Measurements from ENCODE around the gene WASF2. TPM values are rescaled to one million over a fixed set of nuclear protein-coding genes. Genes with fewer than 3 reads are reported as not detected.
A peak's percentile ranks its signal among the peaks of the same experiment; 100 is the strongest.

The WASF2 gene
- total and polyA plus RNA-seq, 2 of the 13 experiments (the other 11 are each of a cell fraction or from before 2014, with no cell fraction given) = 10.4 to 27.7 TPM

DNA sequence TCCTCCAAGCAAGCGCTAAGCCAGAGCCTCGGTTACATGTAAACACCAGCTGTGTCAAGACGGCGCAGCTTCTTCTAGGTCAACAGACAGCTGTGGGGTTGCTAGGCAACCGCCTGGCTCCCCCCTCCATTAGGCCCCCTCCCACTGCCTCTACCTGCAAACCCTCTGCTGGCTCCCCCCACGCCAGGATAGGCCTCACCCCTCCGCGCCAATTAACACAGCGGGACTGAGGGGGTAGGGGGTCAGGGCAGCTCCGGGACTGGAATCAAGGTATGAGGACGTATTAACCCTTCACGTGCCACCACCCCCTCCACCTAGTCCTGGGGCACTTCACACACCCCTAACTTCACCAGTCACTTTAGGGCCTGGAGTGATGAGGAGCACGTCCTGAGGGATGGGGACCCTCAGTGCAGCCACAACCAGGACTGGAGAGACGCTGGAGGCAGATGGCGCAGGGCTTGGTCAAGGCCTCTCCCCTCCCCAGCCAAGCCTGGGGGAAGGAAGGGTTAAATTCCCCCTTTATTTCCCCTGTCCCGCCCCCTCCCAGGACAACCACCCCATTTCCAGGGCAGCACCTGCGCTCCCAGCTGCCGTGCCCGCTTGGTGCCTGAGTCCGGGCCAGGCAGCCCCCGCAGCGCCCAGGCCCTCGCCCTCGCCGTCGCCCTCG, 37.4 kb upstream of the WASF2 start (continued):
- TF ChIP-seq ZBTB3 (CRISPR knock-in tag; IDR thresholded peaks at IDR 0.05; ENCODE audit: borderline replicate concordance, low read depth) (0 out of 2 replicates have a peak, but pooled peaks have one; percentile 26), CBX5 (CRISPR knock-in tag; IDR thresholded peaks at IDR 0.05; ENCODE audit: borderline replicate concordance) (no peak), ZFP90 (CRISPR knock-in tag; IDR thresholded peaks at IDR 0.05; ENCODE audit: borderline replicate concordance) (no peak), SP5 (CRISPR knock-in tag; IDR thresholded peaks at IDR 0.05; ENCODE audit: borderline replicate concordance, low read depth) (no peak), CCDC6 (CRISPR knock-in tag; IDR thresholded peaks at IDR 0.05) (no peak), ZNF282 (IDR thresholded peaks at IDR 0.05; ENCODE audit: partially characterized antibody) (no peak), ZNF256 (CRISPR knock-in tag; conservative IDR thresholded peaks at IDR 0.05) (no peak), MBD4 (IDR thresholded peaks at IDR 0.05; ENCODE audit: borderline replicate concordance, low read length) (no peak), EEA1 (CRISPR knock-in tag; IDR thresholded peaks at IDR 0.05; ENCODE audit: borderline replicate concordance) (no peak), HNF4A (CRISPR knock-in tag; IDR thresholded peaks at IDR 0.05) (no peak), ZNF678 (CRISPR knock-in tag; IDR thresholded peaks at IDR 0.05) (no peak), WIZ (CRISPR knock-in tag; IDR thresholded peaks at IDR 0.05) (no peak), GATA4 (IDR thresholded peaks at IDR 0.05; ENCODE audit: borderline replicate concordance, low read depth) (no peak), ZNF280B (CRISPR knock-in tag; IDR thresholded peaks at IDR 0.05; ENCODE audit: borderline replicate concordance) (peak; percentile 43; the same call in 1 of the 2 replicates), ZNF788 (CRISPR knock-in tag; IDR thresholded peaks at IDR 0.05; ENCODE audit: borderline replicate concordance) (0 out of 2 replicates have a peak, but pooled peaks have one; percentile 19), MAZ (IDR thresholded peaks at IDR 0.05; ENCODE audit: borderline replicate concordance, low read depth, low read length) (no peak), MAZ (CRISPR knock-in tag; IDR thresholded peaks at IDR 0.05; ENCODE audit: low read depth) (peak; percentile 79), RBM22 (optimal IDR thresholded peaks at IDR 0.05; ENCODE audit: low read length) (no peak), PAWR (CRISPR knock-in tag; IDR thresholded peaks at IDR 0.05; ENCODE audit: borderline replicate concordance) (no peak), KLF6 (CRISPR knock-in tag; IDR thresholded peaks at IDR 0.05) (no peak; the same call in 1 of the 2 replicates)
- TF ChIP-seq, protein P1, sequence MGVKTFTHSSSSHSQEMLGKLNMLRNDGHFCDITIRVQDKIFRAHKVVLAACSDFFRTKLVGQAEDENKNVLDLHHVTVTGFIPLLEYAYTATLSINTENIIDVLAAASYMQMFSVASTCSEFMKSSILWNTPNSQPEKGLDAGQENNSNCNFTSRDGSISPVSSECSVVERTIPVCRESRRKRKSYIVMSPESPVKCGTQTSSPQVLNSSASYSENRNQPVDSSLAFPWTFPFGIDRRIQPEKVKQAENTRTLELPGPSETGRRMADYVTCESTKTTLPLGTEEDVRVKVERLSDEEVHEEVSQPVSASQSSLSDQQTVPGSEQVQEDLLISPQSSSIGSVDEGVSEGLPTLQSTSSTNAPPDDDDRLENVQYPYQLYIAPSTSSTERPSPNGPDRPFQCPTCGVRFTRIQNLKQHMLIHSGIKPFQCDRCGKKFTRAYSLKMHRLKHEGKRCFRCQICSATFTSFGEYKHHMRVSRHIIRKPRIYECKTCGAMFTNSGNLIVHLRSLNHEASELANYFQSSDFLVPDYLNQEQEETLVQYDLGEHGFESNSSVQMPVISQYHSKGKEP (CRISPR knock-in tag; IDR thresholded peaks at IDR 0.05) = no peak
- TF ChIP-seq, protein P2, sequence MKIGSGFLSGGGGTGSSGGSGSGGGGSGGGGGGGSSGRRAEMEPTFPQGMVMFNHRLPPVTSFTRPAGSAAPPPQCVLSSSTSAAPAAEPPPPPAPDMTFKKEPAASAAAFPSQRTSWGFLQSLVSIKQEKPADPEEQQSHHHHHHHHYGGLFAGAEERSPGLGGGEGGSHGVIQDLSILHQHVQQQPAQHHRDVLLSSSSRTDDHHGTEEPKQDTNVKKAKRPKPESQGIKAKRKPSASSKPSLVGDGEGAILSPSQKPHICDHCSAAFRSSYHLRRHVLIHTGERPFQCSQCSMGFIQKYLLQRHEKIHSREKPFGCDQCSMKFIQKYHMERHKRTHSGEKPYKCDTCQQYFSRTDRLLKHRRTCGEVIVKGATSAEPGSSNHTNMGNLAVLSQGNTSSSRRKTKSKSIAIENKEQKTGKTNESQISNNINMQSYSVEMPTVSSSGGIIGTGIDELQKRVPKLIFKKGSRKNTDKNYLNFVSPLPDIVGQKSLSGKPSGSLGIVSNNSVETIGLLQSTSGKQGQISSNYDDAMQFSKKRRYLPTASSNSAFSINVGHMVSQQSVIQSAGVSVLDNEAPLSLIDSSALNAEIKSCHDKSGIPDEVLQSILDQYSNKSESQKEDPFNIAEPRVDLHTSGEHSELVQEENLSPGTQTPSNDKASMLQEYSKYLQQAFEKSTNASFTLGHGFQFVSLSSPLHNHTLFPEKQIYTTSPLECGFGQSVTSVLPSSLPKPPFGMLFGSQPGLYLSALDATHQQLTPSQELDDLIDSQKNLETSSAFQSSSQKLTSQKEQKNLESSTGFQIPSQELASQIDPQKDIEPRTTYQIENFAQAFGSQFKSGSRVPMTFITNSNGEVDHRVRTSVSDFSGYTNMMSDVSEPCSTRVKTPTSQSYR (CRISPR knock-in tag; IDR thresholded peaks at IDR 0.05; ENCODE audit: borderline replicate concordance) = peak; percentile 20; the same call in 1 of the 2 replicates
